Prostate gland (tissue), 2 donors: ENCODE results near the gene TFPI.

ENCODE experiments used
- POLR2A ChIP-seq: fragments of 450-650 bp; IDR thresholded peaks from one replicate; pipeline ENCODE4 v1.6.1; 2016; ENCODE audit warnings: antibody characterized with exemption, mild to moderate bottlenecking
- POLR2AphosphoS5 ChIP-seq: sonication (generic); formaldehyde crosslinking; IDR thresholded peaks from one replicate; pipeline ENCODE4 v1.6.1; 2017; ENCODE audit warnings: antibody characterized with exemption
- TF ChIP-seq, protein P1 (sequence below), 4 experiments: fragments of 200-600 bp in 2 of 4; fragments of 450-650 bp in 2 of 4; sonication (generic) in 2 of 4; IDR thresholded peaks; 1 replicate in 3 of 4; 2 replicates in 1 of 4; pipeline ENCODE4 v1.5.1; 2016 to 2019; ENCODE audit warnings: antibody characterized with exemption in 4 of 4, mild to moderate bottlenecking in 2 of 4, moderate library complexity in 2 of 4

DNA sequence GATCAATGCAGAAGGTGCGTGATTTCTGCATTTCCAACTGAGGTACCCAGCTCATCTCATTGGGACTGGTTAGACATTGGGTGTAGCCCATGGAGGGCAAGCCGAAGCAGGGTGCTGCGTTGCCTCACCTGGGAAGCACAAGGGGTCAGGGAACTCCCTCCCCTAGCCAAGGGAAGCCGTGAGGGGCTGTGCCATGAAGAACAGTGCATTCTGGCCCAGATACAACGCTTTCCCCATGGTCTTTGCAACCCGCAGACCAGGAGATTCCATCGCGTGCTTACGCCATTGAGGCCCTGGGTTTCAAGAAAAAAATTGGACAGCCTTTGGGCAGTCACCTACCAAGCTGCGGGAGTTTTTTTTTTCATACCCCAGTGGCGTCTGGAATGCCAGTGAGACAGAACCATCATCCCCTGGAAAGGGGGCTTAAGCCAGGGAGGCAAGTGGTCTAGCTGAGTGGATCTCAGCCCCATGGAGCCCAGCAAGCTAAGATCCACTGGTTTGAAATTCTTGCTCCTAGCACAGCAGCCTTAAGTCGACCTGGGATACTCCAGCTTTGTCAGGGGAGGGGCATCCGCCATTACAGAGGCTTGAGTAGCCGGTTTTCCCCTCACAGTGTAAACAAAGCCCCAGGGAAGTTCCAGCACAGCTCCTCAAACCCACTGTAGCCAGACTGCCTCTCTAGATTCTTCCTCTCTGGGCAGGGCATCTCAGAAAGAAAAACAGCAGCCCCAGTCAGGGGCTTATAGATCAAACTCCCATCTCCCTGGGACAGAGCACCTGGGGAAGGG is 21.7 kb downstream of the TFPI start:
- TF ChIP-seq, protein P1, sequence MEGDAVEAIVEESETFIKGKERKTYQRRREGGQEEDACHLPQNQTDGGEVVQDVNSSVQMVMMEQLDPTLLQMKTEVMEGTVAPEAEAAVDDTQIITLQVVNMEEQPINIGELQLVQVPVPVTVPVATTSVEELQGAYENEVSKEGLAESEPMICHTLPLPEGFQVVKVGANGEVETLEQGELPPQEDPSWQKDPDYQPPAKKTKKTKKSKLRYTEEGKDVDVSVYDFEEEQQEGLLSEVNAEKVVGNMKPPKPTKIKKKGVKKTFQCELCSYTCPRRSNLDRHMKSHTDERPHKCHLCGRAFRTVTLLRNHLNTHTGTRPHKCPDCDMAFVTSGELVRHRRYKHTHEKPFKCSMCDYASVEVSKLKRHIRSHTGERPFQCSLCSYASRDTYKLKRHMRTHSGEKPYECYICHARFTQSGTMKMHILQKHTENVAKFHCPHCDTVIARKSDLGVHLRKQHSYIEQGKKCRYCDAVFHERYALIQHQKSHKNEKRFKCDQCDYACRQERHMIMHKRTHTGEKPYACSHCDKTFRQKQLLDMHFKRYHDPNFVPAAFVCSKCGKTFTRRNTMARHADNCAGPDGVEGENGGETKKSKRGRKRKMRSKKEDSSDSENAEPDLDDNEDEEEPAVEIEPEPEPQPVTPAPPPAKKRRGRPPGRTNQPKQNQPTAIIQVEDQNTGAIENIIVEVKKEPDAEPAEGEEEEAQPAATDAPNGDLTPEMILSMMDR (IDR thresholded peaks at IDR 0.05) = no peak
- TF ChIP-seq POLR2A (no peak), POLR2AphosphoS5 (no peak)
